ENCODE data around the gene B3GAT2.

B3GAT2 gene

DNA sequence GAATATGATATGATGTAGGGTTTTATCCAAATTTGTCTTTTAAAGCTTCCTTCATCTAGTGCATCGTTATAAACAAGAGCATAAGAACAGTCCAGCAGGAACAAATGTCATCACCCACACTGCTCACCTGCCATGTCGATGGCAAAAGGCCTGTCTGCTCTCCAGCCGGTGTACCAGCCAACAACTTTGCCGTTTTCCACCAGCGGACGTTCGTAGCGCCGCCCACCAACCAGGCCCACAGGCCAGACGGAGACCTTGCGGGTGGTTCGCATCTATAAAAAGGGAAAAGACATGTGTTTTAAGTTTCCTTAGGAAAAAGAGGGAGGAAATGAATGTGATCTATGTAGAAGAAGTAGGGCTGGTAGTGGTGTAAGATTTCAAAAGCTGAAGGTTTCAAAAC is 62.9 kb downstream of the B3GAT2 start:
- no peak for DNase-seq

DNA sequence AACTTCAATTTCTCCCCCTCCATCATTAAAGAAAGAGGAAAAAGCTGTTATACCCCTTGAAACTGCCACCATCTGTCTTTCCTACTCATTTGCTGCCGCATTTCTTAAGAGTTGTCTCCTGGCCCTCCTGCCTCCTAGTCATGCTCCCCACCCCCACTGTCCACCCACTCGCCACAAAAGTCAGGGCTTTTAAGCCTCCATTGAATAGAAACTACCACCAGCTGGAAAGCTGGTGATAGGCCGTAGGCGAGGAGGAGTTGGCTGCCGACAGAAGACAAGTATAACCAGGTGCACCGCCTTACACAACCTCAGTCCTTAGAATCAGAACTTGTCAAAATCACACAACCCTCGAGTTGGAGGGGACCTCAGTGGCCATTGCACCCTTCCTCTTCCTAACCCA is 67.6 kb downstream of the B3GAT2 start:
- no peak for DNase-seq

DNA sequence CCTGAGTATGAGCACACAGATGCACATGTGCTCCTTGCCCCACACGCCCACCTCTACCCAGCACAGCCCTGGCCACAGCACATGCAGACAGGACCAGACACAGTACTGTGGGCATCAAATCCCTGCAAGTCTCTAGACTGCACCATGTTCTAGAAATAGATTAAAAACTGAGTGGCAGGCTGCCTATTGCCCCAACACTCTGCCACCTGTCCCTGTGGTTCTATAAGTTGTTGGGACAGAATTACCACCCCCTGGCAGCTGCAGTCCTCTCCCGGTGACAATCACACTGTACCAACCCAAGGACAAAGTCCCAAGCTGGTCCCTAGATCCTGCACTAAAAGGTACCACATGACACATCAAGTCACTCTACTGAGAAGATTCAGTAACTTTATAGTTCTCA is 70.2 kb downstream of the B3GAT2 start:
- no peak for DNase-seq

DNA sequence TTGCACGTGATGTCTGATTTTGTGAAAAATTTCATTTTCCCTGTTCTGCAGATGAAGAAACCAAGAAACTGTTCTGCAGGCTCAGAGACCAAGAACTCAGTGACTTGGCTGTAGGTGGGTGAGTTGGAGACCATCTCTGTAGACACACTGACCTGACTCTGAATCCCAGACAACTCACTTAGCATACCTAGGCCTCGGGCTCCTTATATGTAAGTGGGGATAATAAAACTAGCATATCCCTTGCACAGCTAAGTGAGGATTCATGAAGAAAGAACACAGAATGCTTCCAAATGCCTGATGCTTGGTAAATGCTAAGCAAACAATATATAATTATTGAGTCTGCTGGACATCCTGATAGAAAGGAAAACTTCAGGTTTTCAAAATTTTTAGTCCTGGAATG is 70.8 kb downstream of the B3GAT2 start:
- DNase-seq, result no peak

DNA sequence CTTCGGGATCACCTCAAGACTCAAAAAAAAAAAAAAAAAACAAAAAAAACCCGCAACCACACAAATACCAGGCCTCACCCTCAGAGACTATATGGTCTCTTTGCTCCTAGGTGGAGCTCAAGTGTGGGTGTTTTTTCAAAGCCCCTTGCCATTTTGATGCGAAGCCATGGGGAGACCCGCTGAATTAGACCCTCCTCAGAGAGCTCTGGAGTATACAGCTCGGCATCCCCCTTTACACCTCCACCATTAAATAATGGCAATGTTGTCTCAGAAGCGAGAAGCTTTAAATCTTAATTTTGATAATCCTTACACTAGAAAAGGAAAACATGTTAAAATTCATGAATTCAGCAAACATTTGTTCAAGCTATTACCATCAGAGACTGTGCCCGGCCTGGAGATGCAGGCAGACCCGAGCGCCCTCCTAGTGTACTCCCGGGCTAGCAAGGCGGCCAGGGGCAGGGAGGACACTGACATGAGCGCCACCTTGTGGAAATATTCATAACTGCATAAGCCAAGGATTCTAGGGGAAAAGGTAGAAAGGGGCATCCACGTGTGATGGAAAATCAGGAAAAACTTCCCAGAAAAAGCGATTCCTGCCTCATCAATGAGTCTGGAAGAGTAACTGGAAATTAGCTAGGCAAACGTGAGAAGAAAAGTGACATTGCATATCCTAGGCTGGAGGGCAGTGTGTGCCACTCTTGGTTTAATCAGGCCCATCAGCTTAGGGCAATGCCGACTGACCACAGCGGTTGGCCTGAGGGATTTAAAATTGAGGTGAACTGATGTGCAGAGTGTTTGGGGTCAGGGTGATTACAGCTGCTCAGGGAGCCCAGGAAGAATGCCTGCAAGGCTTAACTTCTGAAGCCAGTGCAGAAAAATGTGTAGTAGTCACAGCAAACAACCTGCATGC is 72.5 kb downstream of the B3GAT2 start:
- DNase-seq, result peak; percentile 41

DNA sequence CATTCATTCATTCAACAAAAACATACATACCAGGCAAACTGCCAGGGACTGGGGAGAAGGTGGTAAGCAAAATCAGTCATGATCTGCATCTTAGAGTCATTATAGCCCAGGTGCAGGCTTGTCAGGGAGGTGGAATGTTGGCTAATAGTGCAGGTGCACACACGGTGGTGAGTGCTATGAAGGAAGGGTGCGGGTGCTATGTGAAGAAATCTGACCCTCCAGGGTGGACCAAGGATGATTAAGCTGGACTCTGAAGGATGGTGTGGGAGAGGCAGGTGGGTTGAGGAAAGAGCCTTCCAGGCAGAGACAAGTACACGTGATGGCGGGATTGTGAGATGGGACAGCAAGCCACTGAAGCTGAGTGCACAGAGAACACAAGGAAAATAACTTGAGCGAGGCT is 77.4 kb downstream of the B3GAT2 start:
- DNase-seq, result no peak

DNA sequence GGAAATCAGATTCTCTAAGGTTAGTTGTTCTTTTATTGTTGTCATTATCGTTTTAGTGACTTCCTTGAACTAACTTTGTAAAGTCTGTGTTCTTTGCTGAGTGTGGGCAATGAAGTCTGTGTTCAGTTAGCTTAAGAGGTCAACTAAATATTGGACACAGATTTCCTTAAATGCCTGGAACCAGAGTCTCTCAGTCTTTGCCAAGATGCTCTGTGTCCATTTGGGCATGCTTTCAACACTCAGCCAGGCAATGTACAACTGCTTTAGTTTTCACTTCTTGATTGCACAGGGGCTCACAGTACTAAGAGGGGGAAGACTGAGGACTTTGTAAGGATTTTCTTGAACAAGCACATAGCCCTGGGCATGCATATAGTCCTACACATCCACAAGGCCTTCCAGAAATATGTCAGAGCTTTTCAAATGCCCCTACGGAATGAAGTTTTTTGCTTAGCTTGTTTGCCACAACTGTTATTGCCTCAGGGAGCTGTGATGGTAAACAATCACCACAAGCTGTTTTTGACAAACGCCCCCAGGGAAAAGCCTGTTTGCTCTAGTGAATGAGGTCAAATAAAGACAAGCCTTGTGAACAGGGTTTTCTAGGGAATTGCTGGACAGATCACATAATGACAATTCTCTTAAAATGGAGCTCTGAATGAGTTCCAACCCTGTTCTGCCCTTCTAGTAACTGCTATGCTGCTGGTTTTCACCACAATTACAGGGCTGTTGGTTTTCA is 82.5 kb downstream of the B3GAT2 start:
- DNase-seq, result no peak

DNA sequence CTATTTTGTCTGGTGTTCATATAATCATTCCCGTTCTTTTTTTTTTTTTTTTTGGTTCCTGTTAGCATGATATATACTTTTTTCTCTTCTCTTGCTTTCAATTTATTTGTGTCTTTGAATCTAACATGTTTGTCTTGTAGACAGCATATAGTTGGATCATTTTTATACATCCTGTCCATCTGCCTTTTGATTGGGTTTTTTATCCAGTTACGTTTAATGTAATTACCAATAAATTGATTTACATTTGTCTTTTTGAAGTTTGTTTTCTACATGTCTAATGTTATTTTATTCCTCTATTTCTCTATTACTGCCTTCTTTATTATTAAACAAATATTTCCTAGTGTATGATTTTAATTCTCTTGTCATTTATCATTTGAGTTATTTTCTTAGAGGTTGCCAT is 84.4 kb downstream of the B3GAT2 start:
- no peak for DNase-seq

DNA sequence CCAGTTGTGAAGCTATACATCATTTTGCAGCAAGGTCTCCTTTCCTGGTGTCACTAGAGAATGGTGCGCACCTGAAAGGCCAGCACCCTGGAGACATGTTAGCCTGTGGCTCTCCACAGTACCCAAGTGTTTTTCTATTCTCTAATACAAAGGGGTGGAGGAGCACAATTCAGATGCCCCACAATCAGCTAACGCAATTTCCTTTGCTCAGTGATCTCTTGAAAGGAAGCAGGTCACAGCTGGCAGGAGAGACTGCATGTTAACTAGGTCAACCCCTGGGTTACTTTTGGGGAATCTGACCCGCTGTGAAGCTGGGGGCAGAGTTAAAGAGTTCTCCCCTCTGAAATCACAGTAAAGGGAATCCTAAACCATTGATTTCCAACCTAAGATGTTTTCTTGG is 92.5 kb downstream of the B3GAT2 start:
- no peak for DNase-seq

DNA sequence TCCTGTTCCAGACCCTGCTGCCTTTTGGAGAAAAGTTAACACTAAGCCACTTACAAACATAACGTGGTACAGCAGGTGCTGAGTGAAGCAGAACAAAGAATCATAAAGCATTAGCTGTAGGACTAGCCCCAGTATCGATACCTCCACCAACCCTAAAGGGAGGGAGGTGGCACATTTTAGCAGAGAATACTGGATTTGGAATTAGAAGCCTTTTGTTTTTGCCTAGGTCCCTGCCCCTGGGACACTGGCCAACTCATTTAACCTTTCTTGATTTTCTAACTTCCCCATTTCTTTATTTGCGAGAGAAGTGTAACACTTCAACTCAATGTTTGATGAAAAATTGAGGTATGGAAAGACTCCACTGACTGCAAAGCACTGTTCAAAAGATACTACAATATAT is 93.5 kb downstream of the B3GAT2 start:
- no peak for DNase-seq

DNA sequence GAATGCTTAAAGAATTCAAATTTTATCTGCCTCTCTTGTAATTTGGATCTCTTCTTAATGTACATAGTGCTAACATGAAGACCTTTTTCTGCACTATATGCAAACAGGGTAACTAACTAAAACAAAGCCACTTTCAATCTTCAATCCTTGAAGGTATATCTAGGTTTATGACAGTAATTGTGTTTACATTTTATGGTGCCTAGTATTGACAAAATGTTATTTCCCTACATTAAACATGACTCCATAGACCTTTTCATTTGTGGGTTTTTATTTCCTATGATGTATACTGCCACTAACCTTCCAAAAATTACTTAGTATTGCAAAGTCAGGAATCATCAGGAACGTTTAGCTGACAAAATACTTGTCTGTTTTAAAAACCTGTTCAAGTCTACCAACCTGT is 95.9 kb downstream of the B3GAT2 start:
- no peak for DNase-seq

DNA sequence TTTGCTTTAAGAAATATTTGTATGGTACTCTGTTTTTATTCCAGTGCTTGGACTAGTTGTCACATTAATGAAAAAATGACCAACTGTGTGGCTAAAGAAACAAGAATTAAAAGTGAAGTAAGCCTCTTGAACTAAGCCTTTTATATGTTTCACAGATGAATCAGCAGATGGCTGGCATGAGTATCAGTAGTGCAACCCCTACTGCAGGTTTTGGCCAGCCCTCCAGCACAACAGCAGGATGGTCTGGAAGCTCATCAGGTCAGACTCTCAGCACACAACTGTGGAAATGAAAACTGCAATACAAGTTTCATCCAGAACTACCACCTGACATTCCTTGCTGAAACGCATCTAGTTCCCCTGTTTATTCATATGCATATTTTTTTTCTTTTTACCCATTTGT is 96.8 kb downstream of the B3GAT2 start:
- no peak for DNase-seq

DNA sequence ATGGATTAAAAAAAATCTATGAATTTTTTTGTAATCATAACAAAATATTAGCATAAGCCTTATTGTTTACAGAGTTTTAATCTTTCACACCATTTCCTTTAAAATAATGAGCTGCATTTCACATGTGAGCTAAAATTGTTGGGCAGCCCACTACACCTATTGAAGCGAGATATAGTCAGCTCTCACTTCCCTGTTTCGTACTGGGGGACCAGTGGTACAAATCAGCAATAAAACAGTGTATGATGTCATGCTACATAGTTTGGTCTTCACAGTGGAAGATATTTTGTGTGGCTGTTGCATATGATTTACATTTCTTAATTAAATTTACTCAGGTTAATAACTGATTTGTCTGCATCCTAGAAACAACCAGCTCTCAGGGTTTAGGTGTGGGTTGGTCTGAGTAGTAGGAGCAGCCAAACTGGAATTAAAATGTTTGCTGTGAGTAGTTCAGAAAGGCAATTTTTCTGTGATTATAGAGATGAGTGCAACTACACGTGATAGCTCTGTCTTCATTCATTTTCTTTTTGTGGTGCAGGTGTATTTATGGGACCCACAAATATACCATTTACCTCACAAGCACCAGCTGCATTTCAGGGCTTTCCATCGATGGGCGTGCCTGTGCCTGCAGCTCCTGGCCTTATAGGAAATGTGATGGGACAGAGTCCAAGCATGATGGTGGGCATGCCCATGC is 99.3 kb downstream of the B3GAT2 start:
- DNase-seq, result no peak

DNA sequence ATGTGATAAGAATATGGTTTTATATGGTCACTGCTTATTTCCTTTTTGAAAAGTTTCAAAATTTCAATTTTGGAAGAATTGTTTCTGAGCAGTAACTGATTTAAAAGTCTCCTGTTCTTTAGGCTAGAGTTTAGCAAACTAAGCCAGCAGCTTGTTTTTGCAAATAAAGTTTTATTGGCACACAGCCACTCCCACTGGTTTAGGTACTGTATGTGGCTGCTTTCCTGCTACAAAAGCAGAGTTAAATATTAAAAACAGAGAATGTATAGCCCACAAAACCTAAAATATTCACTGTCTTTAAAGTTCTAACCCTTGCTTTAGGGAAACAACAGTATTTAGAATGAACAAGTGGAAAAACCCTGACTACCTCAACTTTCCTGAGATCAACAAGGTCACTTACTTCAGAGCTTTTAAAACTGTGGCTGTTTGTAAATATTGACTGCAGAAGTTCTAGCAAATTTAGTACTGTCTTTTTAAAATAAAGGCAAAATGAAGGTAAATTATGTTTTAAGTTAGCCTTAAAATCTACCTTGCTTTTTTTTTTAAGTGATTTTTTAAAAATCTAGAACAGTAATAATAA is 104.1 kb downstream of the B3GAT2 start:
- DNase-seq, result no peak

DNA sequence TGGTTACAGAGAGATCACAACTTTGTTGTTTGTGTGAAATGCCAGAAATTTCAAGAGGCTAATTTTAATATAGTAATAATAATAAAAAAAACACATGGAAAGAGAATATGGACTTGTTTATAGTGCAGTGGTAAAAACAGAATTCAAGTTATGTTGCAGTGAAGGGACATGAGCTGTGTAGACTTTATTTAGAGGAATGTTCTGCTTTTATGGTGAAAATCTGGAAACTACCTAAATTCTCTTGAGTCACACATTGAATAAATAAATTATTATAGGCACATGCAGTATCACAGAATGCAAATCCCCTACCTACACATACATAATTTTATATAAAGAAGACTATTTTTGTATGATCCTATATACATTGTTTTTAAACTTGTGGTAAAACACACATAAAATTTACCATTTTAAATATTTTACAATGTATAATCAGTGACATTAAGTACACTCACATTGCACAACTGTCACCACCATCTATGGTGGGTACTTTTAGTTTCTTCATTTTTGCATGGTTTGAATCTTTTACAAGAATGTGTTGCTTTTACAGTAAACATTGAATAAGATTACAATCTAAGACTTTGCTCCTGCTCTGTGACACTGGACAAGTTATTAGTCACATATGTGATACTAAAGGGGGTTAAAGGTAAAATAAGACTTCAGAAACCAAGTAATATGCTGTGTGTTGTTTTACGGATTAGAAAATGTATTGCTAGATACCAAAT is 107.4 kb downstream of the B3GAT2 start:
- DNase-seq, result no peak

DNA sequence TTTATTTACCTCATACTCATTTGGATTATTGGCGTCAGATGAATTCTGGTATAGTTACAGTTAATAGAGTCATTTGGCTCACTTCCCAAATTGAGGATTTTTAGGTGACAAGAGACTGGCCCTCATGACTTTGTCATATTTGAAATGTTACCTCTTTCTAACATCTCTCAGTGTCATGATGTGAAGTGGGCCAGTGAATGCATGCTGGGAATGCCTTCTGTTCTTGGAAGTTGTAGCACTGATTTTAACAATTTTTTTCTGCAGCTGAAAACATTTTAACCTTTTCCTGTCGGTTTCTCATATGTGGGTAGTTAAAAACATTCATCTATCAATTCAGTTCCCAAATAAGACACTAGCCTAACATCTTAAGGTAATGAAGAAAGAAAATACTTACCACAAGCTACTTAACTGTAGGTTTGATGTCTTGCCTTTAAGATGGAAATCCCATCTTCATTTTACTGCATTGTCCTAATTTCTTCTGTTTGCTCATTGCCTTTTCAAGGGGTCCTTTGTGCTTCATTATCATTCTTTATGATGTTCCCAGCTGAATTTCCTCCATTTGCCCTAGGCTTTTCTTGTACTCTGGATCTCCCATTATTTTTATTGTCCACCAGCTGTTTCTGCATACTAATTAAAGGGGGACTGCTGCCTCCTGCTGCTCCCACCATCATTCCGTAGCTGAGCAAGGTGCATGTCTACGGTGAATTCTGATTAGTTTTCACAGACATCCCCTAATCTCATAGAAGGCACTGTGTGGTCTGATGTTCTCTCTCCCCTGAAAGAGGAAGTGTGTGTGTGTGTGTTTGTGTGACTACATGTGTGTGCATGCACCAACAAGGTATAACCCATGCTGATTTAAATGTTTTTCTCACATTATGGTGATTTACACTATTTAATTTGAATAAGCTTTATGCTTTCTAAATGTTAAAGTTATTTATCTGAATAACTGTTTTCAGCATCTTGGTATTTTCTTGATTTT is 109.5 kb downstream of the B3GAT2 start:
- no peak for DNase-seq

DNA sequence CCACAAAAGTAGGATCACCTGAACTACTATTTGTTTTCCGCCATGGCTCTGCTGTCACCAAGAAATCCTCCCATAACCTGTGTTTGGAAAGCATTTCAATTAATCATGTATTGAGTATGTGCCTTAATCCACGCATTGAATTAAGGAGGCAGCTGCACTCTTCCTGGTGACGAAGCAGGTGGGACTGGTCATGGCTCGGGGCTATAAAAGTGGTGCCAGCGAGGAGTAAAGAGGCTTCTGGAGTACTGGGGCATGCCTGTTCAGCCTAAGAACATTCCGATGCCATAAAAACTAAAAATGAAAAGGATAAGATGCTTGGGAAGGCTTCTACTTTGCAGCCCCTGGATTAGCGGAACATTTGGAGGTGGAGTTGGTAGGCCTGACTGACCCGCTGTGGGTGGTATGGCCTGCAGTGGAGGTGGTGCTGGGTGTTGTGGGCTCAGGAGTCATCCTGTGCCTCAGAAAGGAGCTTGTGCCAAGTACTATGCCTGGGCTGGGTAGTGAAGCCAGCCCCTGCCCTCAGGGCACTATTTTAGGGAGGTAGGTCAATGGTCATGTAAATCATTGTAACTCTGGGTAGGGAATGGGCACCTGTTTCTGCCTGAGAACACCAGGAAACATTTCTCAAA is 110.5 kb downstream of the B3GAT2 start:
- no peak for DNase-seq

DNA sequence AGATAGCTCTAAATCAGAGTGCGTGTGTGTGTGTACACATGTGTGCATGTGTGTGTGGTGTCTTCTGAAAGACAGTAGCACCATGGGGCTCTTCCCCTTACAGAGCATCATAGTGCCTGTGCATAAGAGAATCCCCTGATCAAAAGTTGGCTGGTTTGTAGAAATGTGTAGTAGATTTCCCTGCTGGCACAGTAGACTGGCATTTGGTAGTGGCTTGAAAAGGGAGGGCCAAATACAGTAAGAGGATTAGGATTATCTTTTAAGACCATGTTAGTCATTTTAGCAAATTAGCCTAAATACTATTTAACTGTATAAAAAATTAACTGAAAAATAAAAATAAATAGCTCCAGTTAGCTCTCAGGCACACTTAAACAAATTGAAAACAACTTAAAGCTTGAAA is 112.6 kb downstream of the B3GAT2 start:
- DNase-seq, result no peak

DNA sequence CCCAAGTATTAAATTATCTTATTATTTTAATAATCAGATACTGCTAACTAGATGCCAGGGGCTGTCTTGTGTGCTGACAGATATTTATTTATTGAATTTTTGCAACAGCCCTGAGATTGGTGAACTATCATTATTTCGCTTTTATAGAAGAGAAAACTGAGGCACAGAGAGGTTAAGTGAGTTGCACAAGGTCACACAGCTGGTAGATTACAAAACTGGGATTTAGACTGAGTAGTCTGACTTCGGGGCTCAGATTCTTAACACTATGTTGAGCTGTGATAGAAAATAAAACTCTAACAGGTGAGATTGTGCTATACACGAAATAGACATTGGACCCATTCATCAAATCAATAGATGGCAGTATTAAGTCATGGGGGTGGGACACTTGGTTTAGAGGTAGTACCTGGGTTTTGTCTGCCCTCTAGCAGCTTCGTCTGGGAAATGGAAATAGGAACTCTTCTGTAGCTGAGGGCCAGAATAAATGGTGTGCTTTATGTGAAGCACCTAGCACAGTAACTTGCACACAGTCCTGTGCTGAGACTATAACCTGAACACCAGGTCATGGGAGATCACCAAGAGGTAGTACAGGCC is 113.4 kb downstream of the B3GAT2 start:
- DNase-seq, result no peak

DNA sequence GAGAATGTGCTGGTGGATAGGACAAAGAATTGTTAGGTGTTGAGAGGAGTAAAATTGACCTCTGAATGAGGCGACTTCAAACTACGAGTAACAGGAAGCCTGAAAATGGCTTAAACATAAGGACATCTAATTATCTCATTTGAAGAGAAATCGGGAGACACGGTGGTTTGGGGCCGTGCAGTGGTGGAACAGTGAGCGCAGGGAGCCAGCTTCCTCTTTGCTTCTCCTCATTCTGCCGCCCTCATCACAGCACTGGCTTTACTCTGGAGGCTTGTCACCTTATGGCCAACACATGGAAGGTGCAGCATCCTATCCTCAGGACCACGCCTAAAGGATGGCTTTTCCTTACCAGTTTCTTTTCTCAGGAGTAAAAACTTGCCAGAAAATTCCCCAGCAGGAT is 114.3 kb downstream of the B3GAT2 start:
- DNase-seq, result no peak

DNA sequence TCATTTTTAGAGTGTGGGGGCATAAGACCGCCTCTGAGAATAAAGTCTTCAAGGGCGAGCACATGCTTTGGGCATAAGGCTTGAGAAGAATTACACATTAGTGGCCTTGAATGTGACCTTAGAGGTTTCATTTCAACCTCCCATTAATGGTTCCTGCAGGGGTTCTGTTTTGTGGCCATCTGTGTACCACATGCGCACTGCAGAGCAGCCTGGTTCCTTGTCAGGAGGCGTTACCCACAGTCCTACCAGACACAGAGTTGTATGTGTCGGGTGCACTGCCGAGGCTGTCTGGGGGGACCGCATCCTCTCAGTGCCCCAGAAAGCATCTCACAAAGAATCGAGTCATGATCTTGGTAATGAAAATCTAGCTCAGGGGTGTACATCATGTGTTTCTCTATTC is 115.7 kb downstream of the B3GAT2 start:
- DNase-seq, result no peak
